Stimulated activated CD8-positive, alpha-beta memory T cell treated with anti-CD3 and anti-CD28 coated beads, Interleukin-2, amount 100 ng/mL, for 1 hour (primary cell): ENCODE measurements around the gene FBLN1.

Source experiments
- DNase-seq, 2 donors: peaks; one replicate each; pipeline ENCODE4 v3.0.0-alpha.2; 2020; ENCODE audit warnings: low read depth in 2 of 2

FBLN1 gene

GRCh38 chr22:45638834-45639746, 136.4 kb downstream of the FBLN1 start:
- no peak for DNase-seq

DNA sequence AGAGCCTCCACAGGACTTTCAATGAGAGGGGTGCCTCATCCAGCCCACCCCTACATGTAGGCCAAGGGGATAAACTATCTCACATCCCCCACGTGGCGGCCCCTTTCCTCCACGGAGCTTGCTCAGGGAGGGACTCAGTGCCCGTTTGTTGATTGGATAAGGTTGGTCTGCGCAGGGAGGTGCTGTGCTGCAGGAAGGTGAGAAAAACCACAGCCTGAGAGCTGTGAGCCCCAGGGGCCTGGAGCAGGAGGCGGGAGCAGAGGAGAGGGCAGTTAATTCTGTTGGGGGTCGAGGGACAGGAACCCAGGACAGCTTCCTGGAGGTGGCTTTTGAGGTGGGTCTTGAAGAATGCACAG, 137.0 kb downstream of the FBLN1 start:
- no peak for DNase-seq

GRCh38 chr22:45640291-45640940, 137.7 kb downstream of the FBLN1 start:
- DNase-seq = no peak

DNA sequence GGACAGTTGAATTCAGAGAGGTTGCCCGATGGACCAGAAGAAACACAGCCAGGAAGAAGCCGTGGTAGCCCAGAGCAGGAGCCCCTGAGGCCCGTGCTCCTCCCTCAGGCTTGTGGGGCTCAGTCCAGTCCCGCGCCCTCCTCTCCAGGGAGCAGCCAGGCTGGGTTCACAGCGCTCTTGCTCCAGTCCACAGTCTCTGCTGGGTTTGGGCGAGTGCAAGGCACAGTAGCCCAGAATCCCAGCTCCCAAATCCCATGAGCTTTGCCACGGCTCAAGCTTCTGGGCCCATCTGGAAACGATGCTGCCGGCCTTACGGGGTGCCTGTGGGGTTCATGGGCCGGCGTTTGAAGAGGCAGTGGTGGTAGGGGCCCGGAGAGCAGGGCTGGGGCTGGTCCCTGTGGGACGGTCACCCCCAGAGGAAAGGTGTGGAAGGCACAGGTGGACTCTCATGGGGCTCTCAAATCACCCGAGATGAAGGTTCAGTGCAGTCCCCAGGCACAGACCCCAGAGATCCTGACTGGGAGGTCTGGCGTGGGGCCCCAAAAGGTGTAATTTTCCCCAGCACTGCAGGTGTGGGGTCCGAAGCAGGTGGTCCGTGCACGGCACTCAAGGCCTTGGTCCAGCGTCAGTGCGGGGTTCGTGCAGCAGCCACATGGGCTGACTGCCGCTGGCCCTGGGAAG, 138.4 kb downstream of the FBLN1 start:
- DNase-seq = no peak

DNA sequence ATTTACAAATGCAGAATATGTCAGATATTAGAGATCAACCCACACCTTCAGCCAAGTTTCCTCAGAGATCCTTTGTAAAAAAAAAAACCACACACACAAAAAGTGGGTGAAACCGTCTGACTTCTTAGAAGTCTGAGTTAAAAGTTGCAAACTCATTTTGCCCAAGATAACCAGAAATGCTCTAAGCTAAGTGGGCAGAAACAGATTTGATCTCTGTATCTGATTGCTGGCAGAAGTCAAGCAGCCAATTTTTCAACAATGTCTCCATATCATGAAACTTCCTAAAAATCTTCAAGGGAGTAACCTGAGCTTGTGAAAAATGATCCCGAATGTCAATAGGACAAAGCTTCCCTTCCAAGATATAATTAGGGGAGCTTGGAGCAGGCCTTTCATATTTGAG, 140.3 kb downstream of the FBLN1 start:
- no peak for DNase-seq

DNA sequence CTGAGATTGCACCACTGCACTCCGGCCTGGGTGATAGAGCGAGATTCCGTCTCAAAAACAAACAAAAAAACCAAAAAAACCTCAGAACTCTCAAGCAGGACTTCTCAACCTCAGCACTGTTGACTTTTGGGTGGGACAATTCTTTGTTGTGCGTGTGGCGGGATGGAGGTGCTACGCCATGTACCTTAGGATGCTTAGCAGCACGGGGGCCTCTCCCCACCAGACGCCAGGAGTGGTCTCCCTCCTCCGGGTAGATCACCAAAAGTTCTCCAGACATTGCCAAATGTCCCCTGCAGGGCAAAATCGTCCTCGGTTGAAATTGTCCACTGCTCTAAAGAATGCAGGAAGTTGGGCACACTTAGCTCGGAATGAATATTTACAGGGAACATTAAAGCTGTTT, 142.0 kb downstream of the FBLN1 start:
- no peak for DNase-seq

DNA sequence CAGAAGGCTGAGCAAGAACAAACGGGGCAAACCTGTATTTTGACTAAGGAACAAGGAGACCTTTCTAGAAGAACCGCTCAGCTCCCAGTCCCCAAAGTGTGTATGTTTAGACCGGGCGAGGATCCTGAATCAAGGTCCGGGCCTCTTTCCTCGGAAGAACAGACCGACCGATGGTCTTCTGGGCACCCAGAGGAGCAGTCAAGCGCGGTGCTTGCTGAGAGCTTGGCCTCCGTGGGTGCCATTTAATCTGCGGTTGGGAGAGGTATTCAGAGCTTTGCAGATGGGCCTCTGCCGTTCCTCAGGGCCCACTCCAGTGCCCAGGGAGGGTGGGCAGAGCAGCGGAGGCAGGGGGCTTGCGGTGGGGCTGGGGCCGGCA, 142.5 kb downstream of the FBLN1 start:
- DNase-seq = no peak

DNA sequence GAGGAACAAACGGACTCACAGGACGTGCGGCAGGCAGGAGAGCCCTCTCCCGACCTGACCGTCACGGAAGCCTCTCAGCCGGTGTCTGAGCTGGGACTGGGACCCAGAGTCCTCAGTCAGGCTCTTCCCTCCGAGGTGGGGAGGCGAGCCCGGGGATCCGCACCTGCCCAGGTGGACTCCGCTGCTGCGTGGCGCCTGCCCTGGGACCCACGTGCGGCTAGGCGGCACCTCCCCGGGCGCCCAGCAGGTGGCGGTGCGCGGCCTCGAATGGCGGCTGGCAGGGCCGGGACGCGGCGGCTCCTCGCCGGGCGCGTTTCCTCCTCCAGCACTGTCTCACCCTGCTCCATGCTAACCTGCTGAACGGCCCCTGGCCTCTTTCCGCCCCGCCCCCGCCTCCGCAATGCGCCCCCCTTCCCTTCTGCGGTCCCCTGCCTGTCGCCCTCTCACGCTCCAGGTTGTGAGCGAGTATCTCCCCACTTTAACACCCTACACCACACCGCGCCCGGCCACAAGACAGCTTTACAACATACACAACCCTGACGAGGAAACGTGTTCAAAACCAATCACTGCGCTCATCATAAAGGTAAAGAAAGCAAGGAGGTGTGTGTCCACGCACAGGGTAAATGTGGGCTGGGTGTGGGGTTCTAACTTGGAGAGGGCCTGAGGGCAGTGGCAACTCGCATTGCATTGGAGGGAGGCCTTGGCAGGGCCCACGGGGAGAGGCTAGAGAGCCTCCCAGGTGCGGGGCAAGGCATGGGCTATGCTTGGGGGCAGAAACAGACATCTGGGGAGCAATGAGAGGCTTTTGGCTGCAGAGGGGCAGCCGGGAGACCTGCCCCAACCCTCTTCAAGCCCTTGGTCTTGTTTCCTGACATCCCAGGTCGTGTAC, 143.1 kb downstream of the FBLN1 start:
- DNase-seq = peak; percentile 57 to 65

DNA sequence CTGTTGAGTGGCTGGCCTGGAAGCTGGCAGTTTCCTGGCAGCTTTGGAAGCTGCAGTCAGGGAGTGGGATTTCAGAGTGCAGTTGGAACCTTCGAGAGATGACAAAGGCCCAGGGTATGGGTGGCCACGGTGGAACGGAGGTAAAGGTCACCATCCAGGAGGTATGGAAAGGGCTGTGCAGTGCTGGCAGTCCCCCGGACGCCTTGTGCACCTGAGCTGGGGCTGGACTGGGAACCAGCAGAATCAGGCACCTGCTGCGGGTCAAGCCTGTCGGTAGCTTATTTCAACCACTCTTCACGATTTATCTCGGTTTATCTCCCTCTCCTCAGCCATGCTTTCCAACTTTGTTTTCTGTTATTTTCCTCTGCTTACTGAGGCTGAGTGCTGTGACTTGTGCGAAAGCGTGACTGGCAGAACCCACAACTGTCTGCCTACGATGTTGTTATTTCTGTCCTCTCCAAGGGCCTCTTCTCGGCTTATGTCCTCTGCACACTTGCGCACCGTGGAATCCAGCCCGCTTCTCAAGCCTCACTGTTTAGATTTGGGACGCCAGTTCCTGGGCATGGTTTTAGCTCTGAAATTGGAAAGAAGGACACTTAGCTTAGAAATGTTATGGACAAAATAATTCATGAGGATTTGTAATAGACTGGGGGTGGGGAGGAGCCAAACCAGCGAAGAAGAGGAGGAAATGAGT, 145.0 kb downstream of the FBLN1 start:
- DNase-seq = no peak

- DNase-seq = no peak
Measured at GRCh38 chr22:45648301-45649117, 145.8 kb downstream of the FBLN1 start.

GRCh38 chr22:45649809-45650208, 147.1 kb downstream of the FBLN1 start:
- no peak for DNase-seq

DNA sequence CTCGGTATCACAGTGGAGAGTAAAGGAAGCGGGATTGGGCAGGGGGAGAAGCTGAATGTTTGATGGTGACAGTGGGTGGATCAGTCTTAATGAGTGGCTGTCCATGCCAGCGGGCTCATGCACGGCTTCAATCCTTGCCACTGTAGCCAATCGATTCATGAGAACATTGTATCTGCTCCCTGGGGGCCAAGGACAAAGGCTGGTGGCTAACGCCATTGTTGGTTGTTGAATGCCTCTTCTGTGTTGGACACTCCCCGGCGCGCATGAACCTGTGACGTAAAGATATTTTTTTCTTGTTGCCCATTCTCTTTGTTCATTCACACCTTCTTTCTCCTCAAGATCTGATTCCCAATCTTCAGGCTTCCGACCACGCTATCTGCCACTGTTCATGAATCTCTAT, 148.0 kb downstream of the FBLN1 start:
- DNase-seq = no peak
